Esophagus muscularis mucosa (tissue), 4 donors: ENCODE results near the gene ITPKC. TPM values are rescaled to one million over a fixed set of nuclear protein-coding genes. Genes with fewer than 3 reads are reported as not detected.

ENCODE experiments used
- DNase-seq: peaks from one replicate; pipeline ENCODE4 v3.0.0-alpha.2; 2017; ENCODE audit errors: extremely low spot score
- H3K27ac ChIP-seq, 4 donors: fragments of 200-600 bp; sonication (generic); replicated peaks in 1 of 4; 1 replicate in 3 of 4; 2 replicates in 1 of 4; pipeline ENCODE4 v1.5.1; 2016 to 2019; ENCODE audit warnings: mild to moderate bottlenecking in 1 of 4
- H3K27me3 ChIP-seq, 4 donors: fragments of 200-600 bp; sonication (generic); one replicate each; pipeline versions ENCODE4 v1.5.1 to v1.6.0; 2016 to 2019
- H3K36me3 ChIP-seq, 4 donors: fragments of 200-600 bp; sonication (generic); one replicate each; pipeline ENCODE4 v1.5.1; 2016 to 2019
- H3K4me1 ChIP-seq, 4 donors: fragments of 200-600 bp; sonication (generic); one replicate each; pipeline ENCODE4 v1.5.1; 2016 to 2019
- H3K4me3 ChIP-seq, 4 donors: fragments of 200-600 bp; sonication (generic); 1 replicate in 2 of 4; 2 replicates in 2 of 4; pipeline ENCODE4 v1.5.1; 2016 to 2019; ENCODE audit warnings: mild to moderate bottlenecking in 4 of 4, moderate library complexity in 1 of 4
- H3K9me3 ChIP-seq, 4 donors: fragments of 200-600 bp; sonication (generic); 1 replicate in 3 of 4; 2 replicates in 1 of 4; pipeline ENCODE4 v1.5.1; 2016 to 2019
- EP300 ChIP-seq: sonication (generic); formaldehyde crosslinking; IDR thresholded peaks from one replicate; pipeline ENCODE4 v1.6.1; 2017; ENCODE audit warnings: antibody characterized with exemption
- POLR2A ChIP-seq: fragments of 450-650 bp; IDR thresholded peaks from one replicate; pipeline ENCODE4 v1.6.1; 2017; ENCODE audit warnings: antibody characterized with exemption, moderate library complexity, mild to moderate bottlenecking, low read depth
- POLR2AphosphoS5 ChIP-seq, 2 donors: sonication (generic); formaldehyde crosslinking; IDR thresholded peaks; one replicate each; pipeline ENCODE4 v1.6.1; 2017; ENCODE audit warnings: antibody characterized with exemption in 2 of 2
- WGBS: methylation state at CpG from one replicate; pipeline ENCODE4 v1.1.5; 2018; 5-methylcytosine and 5-hydroxymethylcytosine counted together
- intact Hi-C: fragments of 100-400 bp; cut with DNase I; formaldehyde crosslinking; loops from one replicate; pipeline ENCODE4 v1.15.1; 2023
- total RNA-seq, 4 donors: library from RNA; depleted of rRNA; stranded (reverse); fragments of >200 nt; gene quantifications; one replicate each; pipeline versions ENCODE4 v1.1.0 to v1.2.1, GENCODE V29; 2016
- TF ChIP-seq, protein P1 (sequence below), 3 experiments: fragments of 200-600 bp in 2 of 3; fragments of 450-650 bp in 1 of 3; sonication (generic) in 2 of 3; IDR thresholded peaks; one replicate each; pipeline ENCODE4 v1.5.1; 2017 to 2019; ENCODE audit warnings: antibody characterized with exemption in 3 of 3, mild to moderate bottlenecking in 2 of 3, moderate library complexity in 1 of 3

The ITPKC gene
- total RNA-seq, 4 donors from 2014 or later: 28.7 to 123 (median 33.3) TPM

GRCh38 chr19:40743926-40744325, 27.0 kb downstream of the ITPKC start:
- no peak overlapping the region for H3K4me3 ChIP-seq
- 100% methylated on average over 1 of the region's 10 CpGs for WGBS
- peaks cover 19 to 49% (median 43%) of the 10 kb centered on the region in 4 donors for H3K4me1 ChIP-seq
- H3K36me3 ChIP-seq: peaks cover 13 to 37% (median 23%) of the 10 kb centered on the region in 4 donors
- intact Hi-C loops: no loop called here
- H3K27me3 ChIP-seq: no peaks in the 10 kb centered on the region
- DNase-seq: no peak
- no peak for TF ChIP-seq EP300
- H3K27ac ChIP-seq: no peak overlapping the region
- no peaks in the 10 kb centered on the region for H3K9me3 ChIP-seq

DNA sequence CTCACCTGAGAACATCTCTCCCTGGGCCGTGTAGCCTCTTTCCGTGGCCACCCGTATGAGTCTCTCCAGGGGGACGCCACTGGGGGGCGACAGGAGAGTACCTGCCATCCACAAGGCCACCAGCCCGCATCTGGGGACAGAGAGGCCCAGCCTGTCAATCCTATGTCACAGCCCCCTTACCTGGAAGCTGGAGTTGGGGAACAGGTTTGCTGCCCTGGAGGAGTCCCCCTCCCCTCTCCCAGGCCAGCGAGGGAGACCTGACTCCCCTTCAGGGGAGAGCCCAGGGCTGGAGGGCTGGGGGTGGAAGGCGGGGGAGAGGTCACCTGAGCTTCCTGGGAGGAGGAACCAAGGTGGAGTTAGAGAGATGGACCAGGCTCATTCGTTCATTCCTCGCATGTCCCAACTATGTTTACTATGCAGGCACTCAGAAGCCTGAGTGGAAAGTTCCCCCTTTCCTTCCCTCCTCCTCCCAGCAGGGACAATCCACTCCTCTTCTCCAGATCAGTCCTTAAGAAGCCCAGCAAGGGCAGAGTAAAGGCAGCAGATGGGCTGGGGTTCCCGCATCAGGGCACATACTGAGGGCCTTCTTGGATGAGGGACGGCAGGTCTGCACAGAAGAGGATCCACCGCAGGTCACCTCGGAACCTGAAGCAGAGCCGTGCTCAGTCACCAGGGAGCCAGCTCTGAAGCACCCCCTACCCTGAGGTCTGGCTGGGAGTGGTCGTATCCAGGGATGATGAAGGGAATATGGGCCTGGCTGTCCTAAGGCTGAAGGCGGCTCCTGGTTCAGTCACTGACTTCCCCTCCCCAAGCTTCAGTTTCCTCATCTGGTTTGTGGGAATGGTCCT, 27.9 kb downstream of the ITPKC start:
- no peaks in the 10 kb centered on the region for H3K27me3 ChIP-seq
- WGBS: 67% methylated on average over 15 of the region's 17 CpGs
- H3K36me3 ChIP-seq: peaks cover 6 to 28% (median 15%) of the 10 kb centered on the region in 4 donors
- no peak overlapping the region for H3K4me3 ChIP-seq
- H3K27ac ChIP-seq: peak overlapping the region in 3 of 4 donors; percentile 19 to 49 (median 20)
- no peak for DNase-seq
- H3K4me1 ChIP-seq: peaks cover 27 to 52% (median 45%) of the 10 kb centered on the region in 4 donors
- TF ChIP-seq POLR2A (no peak), POLR2AphosphoS5 (IDR thresholded peaks at IDR 0.05) (no peak), EP300 (no peak)
- TF ChIP-seq, protein P1, sequence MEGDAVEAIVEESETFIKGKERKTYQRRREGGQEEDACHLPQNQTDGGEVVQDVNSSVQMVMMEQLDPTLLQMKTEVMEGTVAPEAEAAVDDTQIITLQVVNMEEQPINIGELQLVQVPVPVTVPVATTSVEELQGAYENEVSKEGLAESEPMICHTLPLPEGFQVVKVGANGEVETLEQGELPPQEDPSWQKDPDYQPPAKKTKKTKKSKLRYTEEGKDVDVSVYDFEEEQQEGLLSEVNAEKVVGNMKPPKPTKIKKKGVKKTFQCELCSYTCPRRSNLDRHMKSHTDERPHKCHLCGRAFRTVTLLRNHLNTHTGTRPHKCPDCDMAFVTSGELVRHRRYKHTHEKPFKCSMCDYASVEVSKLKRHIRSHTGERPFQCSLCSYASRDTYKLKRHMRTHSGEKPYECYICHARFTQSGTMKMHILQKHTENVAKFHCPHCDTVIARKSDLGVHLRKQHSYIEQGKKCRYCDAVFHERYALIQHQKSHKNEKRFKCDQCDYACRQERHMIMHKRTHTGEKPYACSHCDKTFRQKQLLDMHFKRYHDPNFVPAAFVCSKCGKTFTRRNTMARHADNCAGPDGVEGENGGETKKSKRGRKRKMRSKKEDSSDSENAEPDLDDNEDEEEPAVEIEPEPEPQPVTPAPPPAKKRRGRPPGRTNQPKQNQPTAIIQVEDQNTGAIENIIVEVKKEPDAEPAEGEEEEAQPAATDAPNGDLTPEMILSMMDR (IDR thresholded peaks at IDR 0.05): no peak
- intact Hi-C loops: no loop called here
- H3K9me3 ChIP-seq: no peaks in the 10 kb centered on the region

DNA sequence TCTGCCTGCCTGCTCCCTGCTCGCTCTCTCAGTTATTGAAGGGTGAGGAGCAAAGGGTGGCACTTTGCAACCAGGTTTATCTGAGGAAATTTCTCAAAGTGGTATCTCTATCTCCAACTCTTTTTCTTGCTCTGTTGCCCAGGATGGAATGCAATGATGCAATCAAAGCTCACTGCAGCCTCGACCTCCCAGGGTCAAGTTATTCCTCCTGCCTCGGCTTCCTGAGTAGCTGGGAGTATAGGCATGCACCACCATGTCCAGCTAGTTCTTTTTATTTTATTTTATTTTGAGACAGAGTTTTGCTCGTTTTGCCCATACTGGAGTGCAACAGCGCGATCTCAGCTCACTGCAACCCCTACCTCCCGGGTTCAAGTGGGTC, 28.5 kb downstream of the ITPKC start:
- TF ChIP-seq EP300: no peak
- no peak for TF ChIP-seq POLR2AphosphoS5 (IDR thresholded peaks at IDR 0.05)
- Histone ChIP-seq H3K27me3 (no peaks in the 10 kb centered on the region), H3K4me1 (peaks cover 27 to 49% (median 43%) of the 10 kb centered on the region in 4 donors), H3K9me3 (no peaks in the 10 kb centered on the region), H3K36me3 (peaks cover 0 to 22% (median 8%) of the 10 kb centered on the region in 4 donors), H3K27ac (peak overlapping the region in 3 of 4 donors; percentile 19 to 49 (median 20)), H3K4me3 (no peak overlapping the region)
- WGBS: 85% methylated on average over 7 of the region's 7 CpGs
- intact Hi-C loops: no loop called here
- no peak for DNase-seq

- DNase-seq: no peak
- no peak overlapping the region for H3K27ac ChIP-seq
- peaks cover 26 to 46% (median 40%) of the 10 kb centered on the region in 4 donors for H3K4me1 ChIP-seq
- H3K36me3 ChIP-seq: peaks cover 0 to 10% (median 0%) of the 10 kb centered on the region in 4 donors
- no peaks in the 10 kb centered on the region for H3K9me3 ChIP-seq
- no peak for TF ChIP-seq EP300
- no peak for TF ChIP-seq POLR2AphosphoS5 (IDR thresholded peaks at IDR 0.05)
- TF ChIP-seq, protein P1 (IDR thresholded peaks at IDR 0.05): no peak
- TF ChIP-seq POLR2A: no peak
- no peaks in the 10 kb centered on the region for H3K27me3 ChIP-seq
- WGBS: 95% methylated on average over 7 of the region's 7 CpGs
- no peak overlapping the region for H3K4me3 ChIP-seq
- intact Hi-C loops: no loop called here
These were observed 30.6 kb downstream of the ITPKC start for GRCh38 chr19:40747536-40747935.

DNA sequence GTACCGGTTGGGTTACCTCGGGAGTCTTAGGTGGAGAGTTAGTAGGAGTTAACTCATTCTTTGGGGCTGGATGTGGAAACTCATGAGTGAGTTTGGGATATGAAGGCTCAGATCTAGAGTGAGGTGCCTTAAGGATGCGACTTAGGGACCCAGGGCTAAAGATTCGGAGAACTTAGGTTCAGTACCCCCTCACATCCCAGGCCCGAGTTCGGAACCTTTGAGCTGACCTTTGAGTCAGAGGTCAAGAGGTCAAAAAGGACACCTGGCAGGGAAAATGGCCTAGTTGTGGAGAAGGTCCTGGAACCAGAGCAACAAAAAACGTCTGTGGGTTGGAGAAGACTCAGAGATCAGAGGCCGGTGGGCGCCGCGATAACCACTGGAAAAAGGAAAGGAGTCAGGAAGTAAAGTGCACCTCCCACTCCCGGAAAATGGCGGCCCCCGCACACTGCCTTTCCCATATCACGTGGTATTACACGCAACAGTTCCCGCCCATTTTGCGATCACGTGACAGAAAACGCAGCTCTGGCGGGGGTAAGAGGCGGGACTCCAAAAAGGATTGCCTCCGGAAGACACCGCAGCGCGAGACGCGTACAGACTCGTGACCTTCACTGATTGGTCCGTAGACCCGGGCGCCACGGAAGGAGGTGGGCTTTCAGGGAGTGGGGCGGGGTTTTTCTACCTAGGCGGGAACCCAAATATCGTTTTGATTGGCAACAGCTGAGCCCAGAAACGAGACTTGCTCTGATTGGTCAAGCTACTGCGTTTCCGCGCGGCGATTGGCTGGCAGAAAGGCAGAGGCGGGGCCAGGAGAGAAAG, 33.4 kb downstream of the ITPKC start, which contains the start of gene ACTMAP:
TSS of gene ACTMAP (minus strand) at position 420 of the 816 bp plus-strand sequence. CDS start 674 bp downstream, outside the sequence.
- Histone ChIP-seq H3K27me3 (no peaks in the 10 kb centered on the region), H3K36me3 (peaks cover 0 to 12% (median under 1%) of the 10 kb centered on the region in 4 donors), H3K4me1 (peaks cover 45 to 61% (median 58%) of the 10 kb centered on the region in 4 donors), H3K4me3 (peak within 1 kb of the TSS; percentile 65 to 82 (median 72)), H3K27ac (peak within 1 kb of the TSS; percentile 89 to 98 (median 92)), H3K9me3 (no peaks in the 10 kb centered on the region)
- intact Hi-C loops: loop anchor here (5.0 kb wide), 2 partner anchors 47 to 67 kb away; partner anchors contain the start of gene EGLN2
- DNase-seq: peak; percentile 100
- WGBS: under 1% methylated on average over 31 of the region's 43 CpGs
- no peak for TF ChIP-seq EP300
- peak; percentile 64 for TF ChIP-seq POLR2A
- peak; percentile 94 to 98 for TF ChIP-seq POLR2AphosphoS5 (IDR thresholded peaks at IDR 0.05)
- TF ChIP-seq, protein P1 (IDR thresholded peaks at IDR 0.05): no peak
